HG03135 (cell line): ENCODE data around the gene LRP1B.
"Not testable (repeated sequence)": the region's sequence is repeated elsewhere in the genome, so short reads cannot be mapped to it uniquely, and the experiment has no call there.

Experiments
- ATAC-seq: cut with Tn5 transposase; IDR thresholded peaks from one replicate; pipeline ENCODE4 v1.9.1; 2021; ENCODE audit warnings: mild to moderate bottlenecking, moderate library complexity; ENCODE audit not compliant: unreplicated experiment

Gene LRP1B

DNA sequence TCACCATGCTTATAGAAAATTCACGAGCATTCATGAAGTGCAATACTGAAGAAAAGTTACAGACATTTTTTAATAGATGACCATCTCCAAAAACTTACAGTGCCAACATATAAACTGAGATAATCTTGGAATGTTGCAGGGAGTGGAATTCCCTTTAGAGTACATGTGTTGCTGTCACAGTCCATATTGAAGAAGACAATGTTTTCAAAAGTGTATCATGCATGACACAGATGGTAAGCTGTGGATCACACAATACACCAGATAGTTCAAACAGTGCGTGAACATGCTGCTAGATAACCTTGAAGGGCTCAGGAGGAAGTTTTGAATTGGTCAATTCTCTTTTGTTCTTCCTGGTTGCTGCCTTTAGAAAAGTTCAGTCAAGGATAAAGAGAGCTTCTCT is 1706.3 kb downstream of the LRP1B start:
- ATAC-seq = no peak

DNA sequence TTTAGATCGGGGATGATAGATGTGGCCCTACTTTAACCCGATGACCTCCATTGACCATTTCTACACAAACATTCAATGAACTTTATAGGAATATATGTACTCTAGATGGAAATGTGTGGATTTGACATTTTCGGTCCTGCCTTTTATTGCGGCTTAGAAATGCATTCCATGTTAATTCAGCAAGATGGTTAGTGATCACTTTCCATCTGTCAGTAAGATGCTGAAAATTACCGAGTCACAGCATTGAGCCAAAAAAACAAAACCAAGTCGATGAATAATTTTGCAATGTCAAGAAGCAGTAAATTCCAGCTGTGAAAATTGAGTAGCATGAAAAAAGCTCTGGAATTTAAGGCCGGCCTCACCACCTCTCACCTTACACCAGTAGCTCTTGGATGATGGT is 1708.1 kb downstream of the LRP1B start:
- no peak for ATAC-seq

DNA sequence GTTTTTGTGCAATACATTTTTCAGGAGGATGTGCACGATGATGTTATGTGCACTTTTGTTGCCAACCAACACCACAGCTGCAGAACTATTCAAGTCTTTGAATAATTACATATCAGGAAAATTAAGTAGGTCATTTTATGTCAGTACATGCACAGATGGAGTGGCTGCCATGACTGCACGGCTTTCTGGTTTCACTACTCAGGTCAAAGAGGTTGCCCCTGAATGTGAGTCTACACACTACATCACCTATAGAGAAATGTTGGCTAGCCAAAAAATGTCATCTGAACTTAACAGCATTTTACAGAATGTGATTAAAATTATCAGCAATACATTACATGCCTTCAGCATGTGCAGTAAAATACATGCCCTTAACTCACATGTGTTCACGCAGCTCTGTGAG is 1713.3 kb downstream of the LRP1B start:
- no peak for ATAC-seq

DNA sequence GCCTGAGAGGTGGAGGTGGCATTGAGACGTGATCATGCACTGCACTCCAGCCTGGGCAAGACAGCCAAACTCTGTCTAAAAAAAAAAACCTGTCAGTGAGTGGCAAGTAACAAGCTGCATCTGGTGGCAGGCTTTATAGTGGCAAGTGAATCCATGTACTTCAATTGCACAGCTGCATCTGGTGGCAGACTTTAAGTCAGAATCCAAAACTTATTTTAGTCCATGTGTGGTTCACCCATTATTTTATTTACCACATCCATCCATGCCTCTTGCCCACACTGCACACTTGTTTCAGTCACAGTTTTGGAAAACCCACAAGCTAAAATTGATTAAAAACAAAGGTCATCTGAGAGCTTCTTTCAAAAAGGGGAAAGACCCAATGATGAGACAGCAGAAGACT is 1714.2 kb downstream of the LRP1B start:
- no peak for ATAC-seq

DNA sequence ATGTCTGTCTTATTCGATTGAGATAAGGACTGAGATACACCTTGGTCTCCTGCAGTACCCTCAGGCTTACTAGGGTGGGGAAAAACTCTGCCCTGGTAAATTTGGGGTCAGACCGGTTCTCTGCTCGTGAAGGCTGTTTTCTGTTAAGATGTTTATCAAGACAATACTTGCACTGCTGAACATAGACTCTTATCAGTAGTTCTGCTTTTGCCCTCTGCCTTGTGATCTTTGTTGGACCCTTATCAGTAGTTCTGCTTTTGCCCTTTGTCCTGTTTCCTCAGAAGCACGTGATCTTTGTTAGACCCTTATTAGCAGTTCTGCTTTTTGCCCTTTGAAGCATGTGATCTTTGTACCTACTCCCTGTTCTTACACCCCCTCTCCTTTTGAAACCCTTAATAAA is 1715.8 kb downstream of the LRP1B start:
- not testable (repeated sequence) for ATAC-seq

DNA sequence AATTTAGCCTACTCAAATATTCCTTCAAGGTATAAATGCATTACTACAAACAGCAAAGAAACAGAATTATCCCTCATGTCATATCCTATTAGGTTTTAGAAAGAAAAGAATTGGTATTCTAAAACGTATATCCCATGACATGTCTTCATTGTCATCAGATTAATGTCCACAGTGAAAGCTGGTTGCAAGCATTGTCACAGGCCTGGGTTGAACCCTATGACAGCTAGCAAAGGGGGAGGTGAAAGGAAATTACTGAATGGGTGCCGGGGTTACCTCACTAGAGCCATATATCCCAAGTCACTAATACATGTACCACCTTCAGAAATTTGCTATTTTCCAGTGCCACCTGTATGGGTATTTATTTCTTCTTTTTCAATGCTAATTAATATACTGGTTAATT is 1720.1 kb downstream of the LRP1B start:
- no peak for ATAC-seq

DNA sequence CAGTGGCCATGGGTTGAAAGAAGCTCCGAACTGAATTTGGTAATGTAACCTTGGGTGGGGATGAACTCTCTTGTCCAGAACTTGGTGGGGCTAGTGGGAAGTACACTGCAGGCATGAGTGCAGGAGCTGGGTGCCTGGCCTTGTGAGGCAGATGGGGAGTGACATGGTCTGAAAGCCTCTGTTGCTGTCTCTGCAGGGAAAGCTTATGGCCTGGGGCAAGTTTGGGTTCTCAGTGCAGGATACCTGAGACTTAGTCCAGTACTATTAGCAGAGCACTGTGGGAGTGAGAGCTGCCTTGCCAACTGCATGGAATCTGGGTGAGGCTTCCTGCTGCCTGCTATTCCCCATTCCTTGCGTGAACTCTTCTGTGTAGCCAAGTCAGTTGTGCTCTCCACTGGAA is 1729.8 kb downstream of the LRP1B start:
- ATAC-seq = no peak

DNA sequence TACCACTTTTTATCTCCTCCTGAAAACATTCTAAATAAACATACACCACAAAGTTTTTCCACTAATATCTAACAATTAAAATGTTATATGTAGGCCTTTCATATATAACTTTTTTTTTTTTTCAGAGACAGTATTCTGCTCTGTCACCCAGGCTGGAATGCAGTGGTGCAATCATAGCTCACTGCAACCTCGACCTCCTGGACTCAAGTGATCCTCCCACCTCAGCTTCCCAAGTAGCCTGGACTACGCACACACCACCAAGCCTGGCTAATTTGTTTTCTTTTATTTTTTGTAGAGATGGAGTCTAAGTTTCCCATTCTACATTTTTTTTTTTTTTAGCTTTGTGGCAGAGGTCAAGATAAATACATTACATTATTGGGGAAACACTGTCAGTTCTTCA is 1738.0 kb downstream of the LRP1B start:
- no peak for ATAC-seq

DNA sequence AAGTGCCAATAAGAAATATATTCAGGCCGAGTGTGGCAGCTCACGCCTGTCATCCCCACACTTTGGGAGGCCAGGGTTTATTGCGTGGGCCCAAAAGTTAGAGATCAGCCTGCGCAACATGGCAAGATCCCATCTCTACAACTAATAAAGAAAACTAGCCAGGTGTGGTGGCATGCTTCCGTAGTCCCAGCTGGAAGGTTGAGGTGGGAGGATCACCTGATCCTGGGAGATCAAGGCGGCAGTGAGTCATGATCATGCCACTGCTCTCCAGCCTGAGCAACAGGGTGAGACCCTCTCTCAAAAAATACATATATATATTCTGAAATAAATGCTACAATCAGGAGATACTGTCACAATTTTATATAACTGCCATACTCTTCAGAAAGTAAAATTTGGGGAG is 1745.9 kb downstream of the LRP1B start:
- ATAC-seq = no peak

DNA sequence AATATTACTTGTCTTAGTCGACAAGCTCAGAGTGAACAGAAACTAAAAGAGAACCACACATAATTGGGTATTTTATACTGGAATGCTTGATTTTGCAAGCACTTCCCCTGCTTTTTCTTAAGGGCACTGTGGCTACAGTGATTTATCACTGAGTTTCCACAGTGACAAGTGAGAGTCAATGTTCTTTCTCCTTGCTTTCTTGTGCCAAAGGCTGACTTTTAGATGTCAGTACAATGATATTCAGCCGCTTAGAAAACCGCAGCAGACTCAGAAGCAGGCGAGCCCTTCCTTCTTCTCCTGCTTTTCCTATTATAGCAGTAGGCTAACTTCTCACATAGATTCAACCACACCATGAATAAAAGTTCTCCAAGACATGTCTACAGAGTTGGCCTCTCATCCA is 1747.0 kb downstream of the LRP1B start:
- no peak for ATAC-seq

DNA sequence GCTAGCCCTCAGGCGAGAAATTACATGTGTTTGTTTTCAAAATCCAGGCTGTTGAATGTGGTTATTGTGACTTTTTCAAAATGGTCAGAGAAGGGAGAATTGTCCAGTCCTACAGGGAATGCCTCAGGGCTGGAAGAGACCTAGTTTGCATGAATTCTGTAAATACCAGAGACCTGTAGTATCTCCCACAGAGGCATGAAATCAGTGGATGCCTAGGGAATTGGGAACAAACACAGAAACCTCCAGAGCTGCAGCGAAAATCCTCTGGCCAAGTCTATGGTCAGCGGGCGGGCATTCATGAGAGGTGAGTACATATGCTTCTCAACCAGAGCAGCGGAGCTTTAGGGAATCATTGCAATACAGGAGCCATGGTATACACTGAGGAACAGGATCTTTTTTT is 1754.1 kb downstream of the LRP1B start:
- ATAC-seq = no peak

DNA sequence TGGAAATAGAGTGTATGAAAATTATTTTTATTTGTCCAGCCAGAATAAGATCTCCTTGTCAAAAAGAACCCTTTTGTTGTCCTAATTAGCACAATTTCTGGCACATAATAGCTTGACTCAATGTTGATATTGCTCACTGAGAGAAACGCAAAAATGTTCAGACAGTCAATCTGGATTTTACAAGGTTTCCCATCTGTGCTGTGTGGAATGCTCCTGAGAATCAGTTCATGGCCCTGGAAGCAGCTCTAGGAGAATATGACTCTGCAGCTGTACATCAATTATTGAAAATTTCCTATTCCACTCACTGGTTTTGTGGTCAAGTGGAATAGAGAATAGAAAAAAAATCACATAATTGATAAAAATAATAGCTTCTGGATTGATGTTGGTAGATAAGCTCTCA is 1767.7 kb downstream of the LRP1B start:
- ATAC-seq = no peak

DNA sequence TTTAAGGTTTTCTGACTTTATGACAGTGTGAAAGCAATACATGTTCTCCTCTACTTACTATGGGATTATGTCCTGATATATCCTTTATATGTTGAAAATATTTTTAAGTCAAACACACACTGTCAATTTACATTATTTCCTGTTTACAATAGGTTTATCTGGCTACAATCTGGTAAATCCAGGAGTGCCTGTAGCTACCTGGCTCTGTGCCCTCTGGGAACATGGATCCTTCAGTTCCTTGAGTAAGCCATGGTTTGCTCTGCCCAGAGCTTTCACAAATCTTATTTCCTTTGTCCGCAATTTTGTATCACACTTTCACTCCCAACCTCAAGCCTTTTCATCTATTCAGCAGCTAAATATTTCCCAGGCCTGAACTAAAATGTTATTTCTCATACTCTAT is 1768.5 kb downstream of the LRP1B start:
- no peak for ATAC-seq

DNA sequence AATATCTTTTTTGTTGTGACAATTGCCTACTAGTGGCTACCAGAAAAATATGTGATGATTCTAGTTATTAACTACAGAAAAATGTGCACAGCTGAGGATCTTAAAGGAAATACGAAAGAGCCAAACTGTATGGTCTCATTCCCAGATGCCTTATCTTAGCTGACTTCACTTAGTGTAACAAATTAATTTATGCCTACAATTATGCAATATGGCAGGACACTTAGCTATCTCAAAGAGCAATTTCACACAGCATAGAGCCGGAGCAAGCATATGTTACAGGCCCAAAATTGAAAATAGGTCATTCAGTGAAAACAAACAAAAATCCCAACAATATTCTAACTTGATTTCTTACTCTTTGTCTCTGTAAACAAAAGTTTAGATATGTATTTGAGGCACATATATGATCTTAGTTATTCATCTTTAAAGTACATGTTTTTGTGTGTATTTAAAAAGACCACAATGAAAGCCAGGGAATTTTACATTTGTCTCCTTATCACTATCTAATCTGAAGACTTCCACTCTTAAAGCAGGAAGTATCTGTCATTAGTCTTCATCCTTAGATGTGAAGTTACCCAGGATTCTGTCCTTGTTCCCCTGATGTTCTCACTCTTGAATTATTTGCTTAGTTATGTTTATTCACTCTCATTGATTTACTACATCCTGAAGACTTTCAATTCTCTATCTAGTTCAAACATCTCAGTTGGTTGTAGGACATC is 1771.6 kb downstream of the LRP1B start:
- no peak for ATAC-seq

DNA sequence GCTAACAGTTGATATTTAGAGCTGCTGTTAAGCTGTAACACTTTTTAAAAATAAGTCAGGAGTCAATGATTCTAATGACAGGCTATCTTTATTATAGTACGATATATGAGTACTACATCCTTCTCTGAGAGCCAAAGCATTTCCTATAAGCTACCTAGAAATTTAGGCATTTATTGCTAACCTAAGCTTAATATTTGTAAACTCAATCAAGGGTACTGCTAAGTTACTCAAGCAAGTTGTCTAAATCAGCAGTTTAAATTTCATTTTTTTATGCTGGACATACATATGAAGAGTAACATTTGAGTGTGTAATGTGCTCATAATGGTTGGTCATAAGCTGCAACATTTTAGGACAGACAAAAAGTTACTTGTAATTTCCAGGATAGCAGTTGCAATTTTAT is 1774.1 kb downstream of the LRP1B start:
- no peak for ATAC-seq

DNA sequence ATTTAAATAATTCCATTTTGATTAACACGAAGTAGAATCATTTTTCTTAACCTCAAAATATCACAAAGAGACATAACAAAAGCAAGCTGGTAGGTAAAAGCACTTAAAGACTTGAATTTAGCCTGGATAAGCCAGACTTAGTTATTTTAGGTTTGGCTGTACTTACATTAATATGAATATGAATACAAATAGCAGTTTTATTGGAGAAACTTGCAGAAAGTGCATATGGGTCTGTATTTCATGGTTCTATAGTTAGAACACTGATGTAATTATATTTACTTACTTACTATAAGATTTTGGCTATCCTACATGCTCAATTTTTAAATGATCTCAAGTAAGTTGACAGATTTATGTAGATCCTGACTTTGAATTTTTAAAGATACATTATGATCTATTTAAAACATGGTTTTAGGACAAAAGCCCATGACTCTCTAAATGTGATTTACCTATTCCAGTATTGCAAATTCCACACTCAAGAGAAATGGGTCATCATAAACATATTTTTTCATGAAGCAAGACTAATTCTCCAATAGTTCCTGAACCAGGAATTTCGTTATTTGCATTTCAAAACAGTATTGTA is 1775.2 kb downstream of the LRP1B start:
- no peak for ATAC-seq

DNA sequence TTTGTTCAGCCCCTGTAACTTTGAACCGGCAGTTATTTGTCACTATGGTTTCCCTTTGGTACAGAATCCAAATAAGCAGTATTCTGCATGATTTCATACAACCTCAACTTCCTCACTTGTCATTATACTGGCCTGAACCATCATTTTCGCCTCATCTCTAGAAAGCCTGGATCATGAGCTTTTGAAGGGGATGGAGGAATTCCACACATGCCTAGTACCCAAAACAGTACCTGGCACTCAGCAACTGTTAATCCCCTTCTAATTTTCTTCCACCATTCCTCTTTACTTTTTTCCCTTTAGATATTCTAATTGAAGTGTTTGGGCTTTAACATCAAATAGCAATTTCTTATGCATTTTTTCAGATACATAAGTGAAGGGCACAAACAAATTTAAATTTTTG is 1776.3 kb downstream of the LRP1B start:
- ATAC-seq = no peak

DNA sequence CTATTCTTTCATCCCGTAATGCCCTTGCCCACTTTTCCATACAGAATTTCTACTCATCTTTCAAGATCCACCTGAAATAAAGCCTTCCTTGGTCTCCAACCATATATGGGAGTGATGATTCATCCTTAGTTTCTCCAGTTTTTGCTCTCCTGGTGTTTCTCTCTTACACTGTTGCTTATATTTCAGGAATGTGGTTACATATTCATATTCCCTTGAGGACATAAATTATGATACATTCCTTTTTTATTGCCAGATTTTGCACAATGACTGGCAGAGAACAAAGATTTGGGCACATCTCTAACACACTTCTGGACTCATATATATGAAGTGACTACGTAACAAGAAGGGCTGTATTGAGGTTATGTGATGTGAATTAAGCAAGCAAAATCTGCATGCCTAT is 1777.3 kb downstream of the LRP1B start:
- ATAC-seq = no peak

DNA sequence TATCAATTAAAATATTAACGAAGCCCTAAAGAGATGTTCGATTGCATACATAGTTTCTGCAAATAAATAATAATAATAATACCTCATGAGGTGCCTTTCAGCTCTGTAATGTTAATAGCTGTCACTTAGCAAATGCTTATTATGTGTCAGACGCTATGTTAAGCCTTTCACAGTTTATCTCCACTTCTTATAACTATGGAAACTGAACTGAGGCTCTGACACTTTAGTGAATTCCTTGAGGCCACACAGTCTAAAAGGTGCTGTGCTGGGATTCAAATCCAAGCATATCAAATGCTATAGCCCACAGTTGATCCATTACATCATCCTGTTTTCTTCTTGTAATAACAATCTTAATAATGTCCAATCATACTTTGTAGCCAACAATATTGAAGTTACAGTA is 1779.1 kb downstream of the LRP1B start:
- no peak for ATAC-seq

DNA sequence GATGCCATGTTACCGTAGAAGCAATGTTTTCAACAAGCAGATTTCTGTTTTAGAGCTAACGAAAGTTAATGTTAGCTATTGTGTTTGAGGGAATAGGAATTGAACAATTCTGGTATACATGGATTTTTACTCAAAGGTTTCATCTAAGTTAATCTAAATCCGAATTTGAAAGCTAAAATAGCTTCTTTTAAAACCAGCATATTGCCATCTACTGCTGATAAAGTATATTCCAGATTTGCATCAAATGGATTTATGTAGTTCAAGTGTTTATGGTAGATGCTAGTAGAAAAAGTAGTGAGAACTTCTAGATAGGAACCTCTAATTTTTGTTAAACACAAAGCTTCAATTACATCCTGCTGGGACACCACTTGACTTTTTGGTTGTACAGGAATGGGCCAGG is 1781.1 kb downstream of the LRP1B start:
- ATAC-seq = no peak

DNA sequence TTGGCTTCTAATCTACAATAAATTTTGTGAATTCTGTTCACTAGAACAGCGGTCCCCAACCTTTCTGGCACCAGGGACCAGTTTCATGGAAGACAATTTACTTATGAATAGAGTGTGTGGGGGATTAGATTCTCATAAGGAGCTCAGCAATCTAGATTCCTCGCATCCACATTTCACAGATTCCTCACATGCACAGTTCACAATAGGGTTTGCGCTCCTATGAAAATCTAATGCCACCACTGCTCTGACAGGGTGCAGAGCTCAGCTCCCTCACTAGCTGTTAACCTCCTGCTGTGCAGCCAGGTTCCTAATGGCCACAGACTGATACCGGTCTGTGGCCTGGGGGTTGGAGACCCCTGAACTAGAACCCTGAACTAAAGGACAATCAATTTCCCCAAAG is 1782.0 kb downstream of the LRP1B start:
- ATAC-seq = no peak

DNA sequence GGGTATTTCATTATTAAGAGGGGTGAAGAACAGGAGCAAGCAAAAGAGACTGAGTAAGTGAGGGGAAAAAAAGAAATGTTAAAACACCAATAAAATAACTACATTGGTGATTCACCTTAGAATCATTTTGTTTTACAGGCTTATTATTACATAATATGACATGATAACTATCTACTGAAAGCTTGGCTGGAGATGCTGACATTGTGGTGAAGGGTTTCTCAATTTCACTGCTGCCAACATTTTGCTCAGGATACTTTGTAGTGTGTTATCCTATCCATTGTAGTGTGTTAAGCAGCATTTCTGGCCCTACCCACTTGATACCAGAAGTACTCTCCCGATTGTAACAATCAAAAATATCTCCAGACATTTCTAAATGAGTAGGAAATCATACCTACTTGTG is 1786.0 kb downstream of the LRP1B start:
- ATAC-seq = no peak

DNA sequence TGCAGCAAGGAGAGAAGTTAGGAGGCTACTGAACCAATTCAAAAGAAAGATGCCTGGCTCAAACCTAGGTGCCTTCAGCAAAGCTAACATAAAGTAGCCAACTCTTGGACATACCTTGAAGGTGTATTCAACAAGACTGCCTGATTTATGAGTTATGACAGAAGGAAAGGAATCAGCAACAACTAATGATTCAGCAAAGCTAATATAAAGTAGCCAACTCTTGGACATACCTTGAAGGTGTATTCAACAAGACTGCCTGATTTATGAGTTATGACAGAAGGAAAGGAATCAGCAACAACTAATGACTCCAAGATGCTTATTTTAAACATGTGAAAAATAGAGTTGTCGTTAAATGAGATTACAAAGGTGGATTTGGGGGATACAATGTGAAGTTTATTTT is 1786.5 kb downstream of the LRP1B start:
- not testable (repeated sequence) for ATAC-seq
